Neural progenitor cell (in vitro differentiated cells): ENCODE measurements around the gene IRF1.

Experiments used
- EZH2 ChIP-seq: fragments of 200-600 bp; sonication (generic); IDR thresholded peaks from 2 replicates; pipeline ENCODE4 v1.6.1; 2017; ENCODE audit warnings: antibody characterized with exemption, mild to moderate bottlenecking, moderate library complexity
- TF ChIP-seq, protein P1 (sequence below): fragments of 200-600 bp; sonication (generic); IDR thresholded peaks from 2 replicates; pipeline ENCODE4 v1.5.1; 2017; ENCODE audit warnings: antibody characterized with exemption, mild to moderate bottlenecking

DNA sequence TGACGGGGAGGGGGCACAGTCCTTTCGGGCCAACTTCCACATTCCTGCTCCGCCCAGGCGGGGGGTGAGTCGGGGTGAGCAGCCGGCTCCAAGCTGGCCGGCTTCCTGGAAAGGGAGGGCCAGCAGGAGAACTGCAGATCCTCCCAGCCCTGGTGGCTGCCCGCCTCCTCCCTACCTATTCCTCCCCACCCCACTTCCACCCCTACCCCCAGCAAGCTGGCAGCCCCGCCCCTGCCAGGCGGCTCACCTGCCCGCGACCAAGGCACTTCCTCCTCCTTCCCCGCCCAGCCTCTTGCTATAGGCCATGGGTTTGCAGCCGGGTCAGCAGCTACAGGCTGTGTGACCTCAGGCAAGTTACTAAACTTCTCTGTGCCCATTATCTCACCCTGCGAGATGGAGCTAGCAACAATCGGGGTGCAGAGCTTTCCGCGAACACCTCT is 5.6 kb upstream of the IRF1 start:
- TF ChIP-seq, protein P1, sequence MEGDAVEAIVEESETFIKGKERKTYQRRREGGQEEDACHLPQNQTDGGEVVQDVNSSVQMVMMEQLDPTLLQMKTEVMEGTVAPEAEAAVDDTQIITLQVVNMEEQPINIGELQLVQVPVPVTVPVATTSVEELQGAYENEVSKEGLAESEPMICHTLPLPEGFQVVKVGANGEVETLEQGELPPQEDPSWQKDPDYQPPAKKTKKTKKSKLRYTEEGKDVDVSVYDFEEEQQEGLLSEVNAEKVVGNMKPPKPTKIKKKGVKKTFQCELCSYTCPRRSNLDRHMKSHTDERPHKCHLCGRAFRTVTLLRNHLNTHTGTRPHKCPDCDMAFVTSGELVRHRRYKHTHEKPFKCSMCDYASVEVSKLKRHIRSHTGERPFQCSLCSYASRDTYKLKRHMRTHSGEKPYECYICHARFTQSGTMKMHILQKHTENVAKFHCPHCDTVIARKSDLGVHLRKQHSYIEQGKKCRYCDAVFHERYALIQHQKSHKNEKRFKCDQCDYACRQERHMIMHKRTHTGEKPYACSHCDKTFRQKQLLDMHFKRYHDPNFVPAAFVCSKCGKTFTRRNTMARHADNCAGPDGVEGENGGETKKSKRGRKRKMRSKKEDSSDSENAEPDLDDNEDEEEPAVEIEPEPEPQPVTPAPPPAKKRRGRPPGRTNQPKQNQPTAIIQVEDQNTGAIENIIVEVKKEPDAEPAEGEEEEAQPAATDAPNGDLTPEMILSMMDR, result no peak
- no peak for TF ChIP-seq EZH2
